OCI-LY3 (cell line): ENCODE measurements around the gene INSL3.

Experiments used
- H2AFZ ChIP-seq: fragments of 200-600, 300-600 bp; shearing (Covaris generic); 2 replicates; pipeline ENCODE4 v1.6.0; 2014; ENCODE audit warnings: antibody characterized with exemption, low read depth, low read length
- H3K27ac ChIP-seq: fragments of 200-600, 300-600 bp; sonication (generic); 2 replicates; pipeline ENCODE4 v1.5.1; 2014; ENCODE audit warnings: mild to moderate bottlenecking, low read length, moderate library complexity, mixed read lengths
- H3K27me3 ChIP-seq: fragments of 200-600, 300-600 bp; sonication (generic); 2 replicates; pipeline ENCODE4 v1.6.1; 2014; ENCODE audit warnings: low read depth, low read length, mixed read lengths
- H3K36me3 ChIP-seq: fragments of 200-600, 300-600 bp; sonication (generic); replicated peaks from 2 replicates; pipeline ENCODE3; 2014; ENCODE audit warnings: low read depth, low read length, mixed read lengths
- H3K4me1 ChIP-seq: fragments of 300-600, 200-600 bp; sonication (generic); 2 replicates; pipeline ENCODE4 v1.6.1; 2014; ENCODE audit warnings: low read length, mixed read lengths
- H3K4me2 ChIP-seq: fragments of 200-600, 300-600 bp; sonication (generic); 2 replicates; pipeline ENCODE4 v1.6.1; 2014; ENCODE audit warnings: low read length, mixed read lengths
- H3K4me3 ChIP-seq: fragments of 300-600, 200-600 bp; sonication (generic); 2 replicates; pipeline ENCODE4 v1.5.1; 2014; ENCODE audit warnings: antibody characterized with exemption, mild to moderate bottlenecking, low read length, moderate library complexity
- H3K79me2 ChIP-seq: fragments of 300-600, 200-600 bp; shearing (Covaris generic); 2 replicates; pipeline ENCODE4 v1.6.1; 2014; ENCODE audit warnings: mild to moderate bottlenecking, low read length, mixed read lengths
- H3K9ac ChIP-seq: fragments of 300-600, 200-600 bp; shearing (Covaris generic); 2 replicates; pipeline ENCODE4 v1.6.0; 2014; ENCODE audit warnings: mild to moderate bottlenecking, low read length, moderate library complexity
- H3K9me3 ChIP-seq: fragments of 200-600, 300-600 bp; shearing (Covaris generic); 2 replicates; pipeline ENCODE4 v1.6.1; 2014; ENCODE audit warnings: low read length, mixed read lengths; ENCODE audit not compliant: insufficient read depth
- H4K20me1 ChIP-seq: fragments of 200-600, 300-600 bp; sonication (generic); 2 replicates; pipeline ENCODE4 v1.6.1; 2016; ENCODE audit warnings: low read length, mixed read lengths; ENCODE audit not compliant: insufficient read depth
- CTCF ChIP-seq: fragments of 200-600, 300-600 bp; sonication (generic); IDR thresholded peaks from 2 replicates; pipeline ENCODE4 v1.5.1; 2014; ENCODE audit warnings: antibody characterized with exemption, low read length, low read depth
- EZH2phosphoT487 ChIP-seq: fragments of 200-600 bp; shearing (Covaris generic); IDR thresholded peaks from 2 replicates; pipeline ENCODE4 v1.6.1; 2018; ENCODE audit warnings: antibody characterized with exemption, mixed run types, low read depth

INSL3 gene

GRCh38 chr19:17767559-17767958 lies 53.8 kb downstream of the INSL3 start:
- no peak overlapping the region for H3K27ac ChIP-seq
- no peak overlapping the region for H3K4me3 ChIP-seq
- H3K4me1 ChIP-seq = peaks cover 4% of the 10 kb centered on the region; the same call in 1 of the 2 replicates
- no peak overlapping the region for H3K9ac ChIP-seq
- TF ChIP-seq CTCF (no peak), EZH2phosphoT487 (no peak)
- H3K9me3 ChIP-seq = no peaks in the 10 kb centered on the region
- no peak overlapping the region for H3K4me2 ChIP-seq
- H4K20me1 ChIP-seq = no peaks in the 10 kb centered on the region
- H3K27me3 ChIP-seq = no peaks in the 10 kb centered on the region
- no peaks in the 10 kb centered on the region for H3K79me2 ChIP-seq
- H3K36me3 ChIP-seq = peaks cover 44% of the 10 kb centered on the region
- no peak overlapping the region for H2AFZ ChIP-seq

GRCh38 chr19:17766543-17767131 lies 54.7 kb downstream of the INSL3 start:
- Histone ChIP-seq H4K20me1 (no peaks in the 10 kb centered on the region), H3K27ac (no peak overlapping the region), H3K4me1 (peaks cover 4% of the 10 kb centered on the region; the same call in 1 of the 2 replicates), H3K79me2 (no peaks in the 10 kb centered on the region), H2AFZ (no peak overlapping the region), H3K4me3 (no peak overlapping the region), H3K4me2 (peak overlapping the region; percentile 38), H3K36me3 (peaks cover 42% of the 10 kb centered on the region), H3K9ac (no peak overlapping the region), H3K27me3 (no peaks in the 10 kb centered on the region), H3K9me3 (no peaks in the 10 kb centered on the region)
- TF ChIP-seq CTCF (peak; percentile 98), EZH2phosphoT487 (no peak)
